ENCODE results near the gene MLXIPL.
"Not testable (repeated sequence)": the region's sequence is repeated elsewhere in the genome, so short reads cannot be mapped to it uniquely, and the experiment has no call there.

MLXIPL gene

DNA sequence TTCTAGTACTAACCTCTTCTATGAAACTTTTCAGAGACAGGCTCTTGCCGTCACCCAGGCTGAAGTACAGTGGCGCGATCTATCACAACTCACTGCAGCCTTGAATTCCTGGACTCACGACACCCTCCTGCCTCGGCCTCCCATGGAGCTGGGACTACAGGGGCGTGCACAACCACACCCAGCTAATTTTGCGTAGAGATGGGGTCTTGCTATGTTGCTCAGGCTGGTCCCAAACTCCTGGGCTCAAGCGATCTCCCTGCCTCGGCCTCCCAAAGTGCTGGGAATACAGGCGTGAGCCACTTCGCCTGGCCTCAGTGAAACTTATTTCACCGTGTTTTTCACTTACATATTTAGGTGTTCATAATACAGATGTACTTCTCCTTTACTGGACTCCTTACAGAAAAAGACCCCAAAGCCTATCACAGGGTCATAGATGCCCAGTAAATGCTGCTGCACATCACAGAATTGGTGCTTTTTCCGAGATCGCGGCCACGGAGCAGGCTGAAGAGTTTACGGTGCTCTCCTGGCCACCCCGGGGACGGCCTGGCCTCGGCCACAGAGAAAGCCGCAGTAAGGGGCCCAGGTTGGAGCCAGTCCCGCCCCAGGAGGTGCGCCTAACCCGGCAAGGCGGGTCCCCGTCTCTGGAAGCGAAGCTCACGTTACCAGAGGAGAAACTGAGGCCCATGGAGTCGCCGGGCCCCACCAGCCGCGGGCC lies 46.5 kb downstream of the MLXIPL start:
- DNase-seq, result no peak

DNA sequence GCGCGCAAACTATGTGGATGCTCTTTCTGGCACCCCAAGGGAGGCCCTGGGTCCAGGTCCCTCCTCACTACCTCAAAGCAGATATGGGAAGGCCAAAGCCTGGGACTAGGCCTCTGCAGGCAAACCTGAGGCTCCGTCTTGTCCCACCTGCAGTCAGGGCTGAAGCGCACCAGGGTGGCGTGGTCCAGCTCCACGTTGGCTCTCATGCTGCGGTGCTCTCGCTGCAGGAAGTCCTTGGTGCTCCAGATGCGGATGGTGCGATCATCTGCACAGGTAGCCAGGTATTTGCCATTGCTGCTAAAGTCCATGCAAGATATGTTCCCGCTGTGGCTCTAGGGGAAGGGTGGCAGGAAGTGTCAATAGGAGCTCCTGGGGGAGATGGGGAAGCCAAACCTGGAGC lies 50.5 kb downstream of the MLXIPL start:
- no peak for DNase-seq

- no peak for DNase-seq
Observed at GRCh38 chr7:73573276-73573675, 51.0 kb downstream of the MLXIPL start.

DNA sequence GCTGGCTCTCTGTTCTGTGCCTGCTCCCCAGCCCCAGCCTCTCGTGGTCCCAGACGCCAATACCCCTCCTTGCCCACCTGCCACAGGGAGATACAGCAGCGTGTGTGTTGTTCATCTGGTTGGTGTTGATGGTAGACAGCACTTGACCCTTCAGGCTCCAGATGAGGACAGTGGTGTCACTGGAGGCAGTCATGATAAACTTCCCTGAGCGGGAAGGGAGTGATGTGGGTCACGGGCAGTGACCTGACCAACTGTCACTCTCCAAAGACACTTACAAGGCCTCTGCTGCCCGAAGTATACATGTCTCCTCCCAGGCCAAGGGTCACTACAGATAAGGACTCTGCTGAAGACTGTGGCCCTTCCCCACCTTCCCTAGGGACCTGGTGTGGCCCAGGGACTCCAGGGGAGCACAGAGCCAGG lies 51.5 kb downstream of the MLXIPL start:
- DNase-seq, result no peak

DNA sequence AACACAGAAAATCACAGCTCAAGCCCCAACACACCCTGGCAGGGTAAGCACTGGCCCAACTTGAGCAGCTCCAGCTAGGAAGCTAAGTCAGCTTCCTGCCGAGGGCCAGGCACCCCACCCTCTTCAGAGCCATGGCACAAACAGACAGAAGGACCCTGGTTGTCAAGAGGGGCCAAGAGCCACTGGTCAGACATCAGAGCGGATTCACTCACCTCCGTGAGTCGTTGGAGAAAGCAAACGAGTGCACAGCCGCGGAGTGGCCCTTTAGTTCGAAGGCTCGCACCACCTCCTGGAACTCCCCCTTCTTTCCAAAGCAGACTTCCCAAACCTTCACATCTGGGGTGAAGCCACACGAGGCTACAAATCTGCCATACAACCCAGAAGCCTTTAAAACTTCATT lies 53.3 kb downstream of the MLXIPL start:
- no peak for DNase-seq

GRCh38 chr7:73570521-73570920 lies 53.8 kb downstream of the MLXIPL start:
- no peak for DNase-seq

DNA sequence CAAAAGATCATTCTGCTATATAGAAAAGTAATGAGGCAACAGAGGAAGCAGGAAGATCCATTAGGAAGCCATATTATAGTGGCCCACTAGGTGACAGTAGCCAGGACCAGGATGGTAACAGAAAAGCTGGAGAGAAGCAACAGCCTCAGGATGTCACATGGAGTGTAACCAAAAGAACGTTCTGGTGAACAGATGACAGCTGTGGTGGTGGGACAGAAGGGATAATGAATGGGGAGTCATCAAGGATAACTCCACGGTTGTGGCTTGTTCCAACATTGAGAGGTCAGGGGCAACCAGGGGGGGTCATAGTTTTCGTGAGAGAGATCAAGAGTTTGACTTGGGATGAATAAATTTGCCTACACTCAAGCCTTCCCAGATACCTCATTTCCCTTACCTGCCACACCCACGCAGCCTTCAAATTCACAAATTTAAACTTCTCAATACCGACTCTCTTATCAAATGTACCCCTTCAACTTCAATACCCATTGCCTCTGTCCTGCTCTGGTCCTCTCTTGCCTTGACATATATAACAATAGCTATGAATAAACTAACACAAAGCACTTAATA lies 55.2 kb downstream of the MLXIPL start:
- no peak for DNase-seq

DNA sequence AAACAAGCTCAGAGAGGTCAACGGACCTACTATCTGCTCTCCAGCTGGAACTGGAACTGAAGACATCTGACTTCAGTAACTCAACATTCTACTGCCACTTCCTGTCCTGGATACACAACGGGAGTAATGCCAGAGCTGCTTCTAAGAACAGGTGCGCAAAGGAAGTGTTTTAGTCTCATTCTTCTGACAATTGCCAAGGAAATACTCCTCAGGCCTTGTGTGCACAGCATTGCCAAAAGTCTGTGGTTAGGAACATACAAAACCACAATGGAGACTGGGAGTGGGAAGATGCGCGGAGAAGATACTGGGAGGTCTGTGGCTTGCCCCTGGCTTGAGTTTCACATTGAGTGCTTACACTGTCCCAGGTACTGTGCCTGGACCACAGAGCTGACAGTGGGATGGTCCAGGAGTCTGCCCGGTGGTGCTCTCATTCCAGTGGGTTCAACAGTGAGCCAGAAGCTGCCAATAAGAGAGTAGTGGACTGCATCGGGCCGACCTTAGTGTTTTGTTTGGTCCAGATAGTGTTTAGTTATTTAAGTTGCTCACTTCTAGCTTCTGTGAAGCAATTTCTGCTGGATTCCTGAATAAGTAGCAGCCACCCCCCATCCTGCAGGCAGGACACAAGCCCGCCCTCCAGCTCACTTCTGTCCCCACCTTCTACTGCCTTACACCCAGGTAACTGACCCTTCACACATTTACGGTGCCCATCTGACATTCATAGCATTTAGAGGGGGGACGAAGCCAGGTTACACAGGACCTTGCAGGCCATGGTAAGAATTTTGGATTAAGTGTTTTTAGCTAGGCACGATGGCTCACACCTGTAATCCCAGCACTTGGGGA lies 56.3 kb downstream of the MLXIPL start:
- no peak for DNase-seq

- no peak for DNase-seq
Observed at GRCh38 chr7:73567140-73567539, 57.2 kb downstream of the MLXIPL start.

GRCh38 chr7:73566431-73566830 lies 57.9 kb downstream of the MLXIPL start:
- DNase-seq, result not testable (repeated sequence)

DNA sequence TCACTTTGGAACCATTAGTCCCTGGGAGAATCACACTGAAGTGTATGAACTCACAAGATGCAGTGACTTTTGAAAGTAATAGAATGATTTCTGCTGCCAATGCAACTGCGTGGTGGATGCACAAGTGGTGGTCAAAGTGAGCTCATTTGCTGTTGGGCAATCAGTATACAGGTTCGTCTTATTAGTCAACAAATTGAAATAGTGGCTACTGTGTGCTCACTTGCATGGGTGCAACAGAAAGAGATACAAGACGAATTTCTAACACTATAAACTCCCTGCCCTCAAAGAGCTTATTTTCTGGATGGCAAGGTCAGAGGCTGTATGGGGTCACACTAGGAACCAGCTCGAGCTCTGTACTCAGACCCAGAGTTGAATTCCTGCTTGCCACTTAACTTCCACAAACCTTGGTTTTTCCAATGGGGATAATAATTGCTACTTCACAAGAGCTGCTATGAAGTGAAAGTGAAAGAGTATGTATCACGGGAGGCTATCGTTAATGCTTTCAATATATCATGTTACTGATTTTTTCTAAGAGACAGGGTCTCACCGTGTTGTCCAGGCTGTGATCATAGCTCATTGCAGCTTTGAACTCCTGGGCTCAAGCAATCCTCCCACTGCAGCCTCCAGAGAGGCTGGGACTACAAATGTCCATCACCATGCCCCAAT lies 58.5 kb downstream of the MLXIPL start:
- peak in 1 of 6 experiments; percentile 11 for DNase-seq

GRCh38 chr7:73560109-73560835 lies 64.0 kb downstream of the MLXIPL start:
- DNase-seq, result no peak

DNA sequence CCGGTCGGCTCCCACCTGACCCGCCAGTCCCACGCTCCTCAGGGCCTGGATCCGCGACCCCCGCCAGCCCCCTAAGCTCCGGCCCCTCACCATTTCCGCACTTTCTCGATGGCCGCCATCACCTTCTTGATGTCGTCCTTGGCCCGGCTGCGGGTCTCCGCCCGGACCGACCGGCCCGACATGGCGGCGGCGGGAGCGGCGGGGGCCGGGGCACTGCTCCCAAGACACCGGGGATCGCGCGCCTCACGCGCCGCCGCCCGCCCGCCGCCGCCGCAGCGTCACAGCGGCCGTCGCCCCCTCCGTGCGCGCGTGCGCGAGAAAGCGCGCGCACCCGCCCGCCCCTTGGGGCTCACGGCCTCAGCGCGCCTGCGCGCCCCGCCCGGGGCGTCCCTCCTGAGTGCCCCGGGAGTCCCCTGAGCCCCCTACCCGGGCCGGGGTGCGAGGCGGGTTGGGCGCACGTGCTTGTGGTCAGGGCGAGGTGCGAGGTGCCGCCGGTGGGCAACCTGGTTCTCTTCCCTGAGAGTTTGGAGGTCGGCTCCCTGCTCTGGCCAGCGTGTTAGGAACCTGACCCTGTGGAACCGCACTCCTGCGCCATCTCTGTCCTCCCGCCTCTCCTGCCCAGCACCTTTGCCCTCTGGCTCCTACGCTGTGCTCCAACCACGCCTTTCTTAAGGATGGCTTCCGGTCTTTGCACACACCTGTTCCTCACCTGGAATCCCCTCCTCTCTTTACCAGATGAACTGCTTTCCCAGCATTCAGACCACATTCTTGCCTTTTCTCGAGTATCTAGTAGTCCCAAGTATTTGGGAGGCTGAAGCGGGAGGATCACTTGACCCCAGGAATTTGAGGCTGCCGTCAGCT lies 66.7 kb downstream of the MLXIPL start, which contains the start of gene BCL7B:
BCL7B (minus strand) TSS at position 294 of the 861 bp plus-strand sequence; CDS start at position 182, 112 bp downstream.
- DNase-seq, result peak; percentile 60 to 91 (median 74)

GRCh38 chr7:73557108-73557396 lies 67.3 kb downstream of the MLXIPL start:
- peak; percentile 81 to 91 (median 86) for DNase-seq

- DNase-seq, result no peak
Observed at GRCh38 chr7:73556208-73557107, 67.9 kb downstream of the MLXIPL start.

GRCh38 chr7:73555411-73555982 lies 68.8 kb downstream of the MLXIPL start:
- DNase-seq, result no peak

DNA sequence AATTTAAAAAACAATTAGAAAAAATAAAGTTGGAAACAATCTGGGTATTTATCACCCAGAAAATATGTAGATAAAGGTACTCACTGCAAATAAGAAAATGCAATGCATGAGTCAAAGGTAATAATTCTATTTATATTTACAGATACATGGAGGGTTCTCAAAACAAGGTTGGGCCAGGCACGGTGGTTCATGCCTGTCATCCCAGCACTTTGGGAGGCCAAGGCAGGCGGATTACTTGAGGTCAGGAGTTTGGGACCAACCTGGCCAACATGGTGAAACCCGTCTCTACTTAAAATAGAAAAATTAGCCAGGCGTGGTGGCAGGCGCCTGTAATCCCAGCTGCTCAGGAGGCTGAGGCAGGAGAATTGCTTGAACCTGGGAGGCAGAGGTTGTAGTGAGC lies 74.2 kb downstream of the MLXIPL start:
- DNase-seq, result not testable (repeated sequence)

GRCh38 chr7:73549176-73549575 lies 75.1 kb downstream of the MLXIPL start:
- no peak for DNase-seq

DNA sequence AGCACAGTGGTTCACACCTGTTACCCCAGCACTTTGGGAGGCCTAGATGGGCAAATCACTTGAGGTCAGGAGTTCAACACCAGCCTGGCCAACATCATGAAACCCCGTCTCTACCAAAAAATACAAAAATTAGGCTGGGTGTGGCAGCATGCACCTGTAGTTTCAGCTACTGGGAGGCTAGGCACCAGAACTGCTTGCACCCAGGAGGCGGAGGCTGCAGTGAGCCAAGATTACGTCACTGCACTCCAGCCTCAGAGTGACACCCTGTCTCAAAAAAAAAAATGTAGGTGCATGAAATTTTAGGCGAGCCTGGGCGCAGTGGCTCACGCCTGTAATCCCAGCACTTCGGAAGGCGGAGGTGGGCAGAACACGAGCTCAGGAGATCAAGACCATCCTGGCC lies 76.5 kb downstream of the MLXIPL start:
- DNase-seq, result no peak

DNA sequence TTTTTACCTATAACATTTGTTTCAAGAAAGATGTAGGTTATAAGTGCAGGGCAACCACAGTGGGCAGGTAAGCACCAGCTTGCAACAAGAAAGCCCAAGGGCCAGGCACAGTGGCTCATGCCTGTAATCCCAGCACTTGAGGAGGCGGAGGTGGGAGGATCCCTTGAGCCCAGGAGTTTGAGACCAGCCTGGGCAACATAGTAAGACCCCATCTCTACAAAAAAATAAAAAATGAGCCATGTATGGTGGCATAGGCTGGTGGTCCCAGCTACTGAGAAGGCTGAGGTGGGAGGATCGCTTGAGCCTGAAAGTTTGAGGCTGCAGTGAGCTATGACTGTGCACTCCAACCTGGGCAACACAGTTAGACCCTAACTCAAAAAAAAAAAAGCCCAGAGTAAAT lies 79.6 kb downstream of the MLXIPL start:
- DNase-seq, result no peak
